ENCODE results near the gene EDRF1.

Gene EDRF1

DNA sequence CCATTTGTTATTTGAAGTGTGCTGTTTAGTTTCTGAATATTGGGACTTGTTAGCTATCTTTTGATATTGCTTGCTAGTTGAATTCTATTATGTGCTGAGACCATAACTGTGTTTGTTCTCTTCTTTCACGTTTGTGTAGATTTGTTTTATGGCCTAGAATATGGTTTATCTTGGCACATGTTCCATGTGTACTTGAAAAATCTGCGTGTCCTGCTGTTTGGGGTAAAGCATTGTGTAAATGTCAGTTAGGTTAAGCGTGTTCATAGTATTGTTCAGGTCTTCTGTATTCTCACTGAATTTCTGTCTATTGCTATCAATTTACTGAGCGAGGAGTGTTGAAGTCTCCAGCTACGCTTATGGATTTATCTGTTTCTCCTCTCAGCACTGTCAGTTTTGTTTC is 36.7 kb downstream of the EDRF1 start:
- H3K36me3 ChIP-seq (replicated peaks) = peaks cover 31% of the 10 kb centered on the region
- no peaks in the 10 kb centered on the region for H3K27me3 ChIP-seq (replicated peaks)
- no peak for TF ChIP-seq CTCF (IDR thresholded peaks at IDR 0.05; ENCODE audit: low read depth, low read length, missing control alignments)
- in situ Hi-C loops (cut with HindIII; ENCODE audit: low pct_ligation_motif_present, low sequenced_read_pairs) = no loop called here
- no peak for DNase-seq
- H3K27ac ChIP-seq = no peak overlapping the region
- H3K4me3 ChIP-seq (ENCODE audit: low read depth, low read length) = no peak overlapping the region

GRCh38 chr10:125756853-125757487 is 37.5 kb downstream of the EDRF1 start:
- DNase-seq = no peak
- H3K4me3 ChIP-seq (ENCODE audit: low read depth, low read length) = no peak overlapping the region
- H3K36me3 ChIP-seq (replicated peaks) = peaks cover 31% of the 10 kb centered on the region
- TF ChIP-seq CTCF (IDR thresholded peaks at IDR 0.05; ENCODE audit: low read depth, low read length, missing control alignments) = no peak
- no peak overlapping the region for H3K27ac ChIP-seq
- in situ Hi-C loops (cut with HindIII; ENCODE audit: low pct_ligation_motif_present, low sequenced_read_pairs) = no loop called here
- H3K27me3 ChIP-seq (replicated peaks) = no peaks in the 10 kb centered on the region

DNA sequence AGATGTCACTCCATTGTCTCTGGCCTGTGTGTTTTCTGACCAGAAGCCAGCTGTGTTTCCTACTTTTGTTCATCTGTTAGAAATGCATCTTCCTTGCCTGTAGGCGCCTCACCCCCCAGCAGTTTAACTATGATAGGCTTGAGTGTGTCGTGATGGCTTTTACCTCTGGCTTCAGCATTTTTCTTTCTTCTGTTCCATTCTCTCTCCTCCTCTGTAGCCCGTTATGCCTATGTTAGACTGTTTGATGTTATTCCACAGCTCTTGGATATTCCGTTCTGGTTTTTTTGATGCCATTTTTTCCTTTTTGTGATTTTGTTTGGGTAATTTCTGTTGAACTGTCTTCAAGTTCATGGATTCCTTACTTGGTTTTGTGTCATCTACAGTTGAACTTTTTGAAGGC is 38.2 kb downstream of the EDRF1 start:
- peaks cover 31% of the 10 kb centered on the region for H3K36me3 ChIP-seq (replicated peaks)
- no peak overlapping the region for H3K4me3 ChIP-seq (ENCODE audit: low read depth, low read length)
- H3K27ac ChIP-seq = no peak overlapping the region
- no peaks in the 10 kb centered on the region for H3K27me3 ChIP-seq (replicated peaks)
- DNase-seq = no peak
- TF ChIP-seq CTCF (IDR thresholded peaks at IDR 0.05; ENCODE audit: low read depth, low read length, missing control alignments) = no peak
- in situ Hi-C loops (cut with HindIII; ENCODE audit: low pct_ligation_motif_present, low sequenced_read_pairs) = no loop called here

GRCh38 chr10:125761961-125762360 is 42.5 kb downstream of the EDRF1 start:
- peaks cover 24% of the 10 kb centered on the region for H3K36me3 ChIP-seq (replicated peaks)
- no peak for TF ChIP-seq CTCF (IDR thresholded peaks at IDR 0.05; ENCODE audit: low read depth, low read length, missing control alignments)
- H3K27me3 ChIP-seq (replicated peaks) = no peaks in the 10 kb centered on the region
- H3K27ac ChIP-seq = no peak overlapping the region
- no peak for DNase-seq
- no peak overlapping the region for H3K4me3 ChIP-seq (ENCODE audit: low read depth, low read length)
- in situ Hi-C loops (cut with HindIII; ENCODE audit: low pct_ligation_motif_present, low sequenced_read_pairs) = no loop called here

GRCh38 chr10:125762692-125763648 is 43.5 kb downstream of the EDRF1 start:
- H3K27ac ChIP-seq = no peak overlapping the region
- peaks cover 24% of the 10 kb centered on the region for H3K36me3 ChIP-seq (replicated peaks)
- DNase-seq = no peak
- TF ChIP-seq CTCF (IDR thresholded peaks at IDR 0.05; ENCODE audit: low read depth, low read length, missing control alignments) = no peak
- in situ Hi-C loops (cut with HindIII; ENCODE audit: low pct_ligation_motif_present, low sequenced_read_pairs) = no loop called here
- H3K4me3 ChIP-seq (ENCODE audit: low read depth, low read length) = no peak overlapping the region
- H3K27me3 ChIP-seq (replicated peaks) = no peaks in the 10 kb centered on the region
